ENCODE results near the gene PPP2CA.
"Not testable (repeated sequence)": the region's sequence is repeated elsewhere in the genome, so short reads cannot be mapped to it uniquely, and the experiment has no call there.

The PPP2CA gene

DNA sequence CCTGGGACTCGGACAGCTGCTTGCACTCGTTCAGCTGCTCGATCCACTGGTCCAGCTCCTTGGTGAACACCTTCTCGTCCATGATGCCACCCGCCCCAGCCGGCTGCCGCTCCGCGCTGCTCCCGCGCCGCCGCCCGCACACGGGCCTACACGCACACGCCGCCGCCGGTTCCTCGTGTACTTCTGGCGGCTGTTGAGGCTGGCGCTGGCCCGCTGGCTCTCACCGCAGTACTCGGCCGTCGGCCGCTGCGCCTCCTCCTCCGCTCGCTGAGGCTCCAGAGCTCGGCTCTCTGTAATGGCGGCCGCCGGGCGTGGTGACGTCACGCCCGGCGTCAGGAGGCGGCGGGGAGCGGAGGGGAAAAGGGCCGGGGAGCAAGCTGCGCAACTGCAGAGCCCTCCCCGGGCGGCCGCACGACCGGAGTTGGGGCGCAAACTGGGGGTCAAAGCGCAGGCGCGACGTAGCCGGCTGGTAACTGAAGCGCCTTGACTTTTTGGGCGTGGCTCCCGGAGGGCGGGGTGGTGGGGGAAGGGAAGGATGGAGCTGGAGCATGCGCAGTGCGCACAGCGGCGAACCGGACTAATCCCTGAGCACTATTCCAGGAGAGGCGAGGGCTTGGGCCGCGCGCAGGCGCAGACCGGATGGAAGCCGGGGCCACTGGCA is at the start of gene PPP2CA:
TSS of gene PPP2CA (minus strand) at position 294 of the 661 bp plus-strand sequence. CDS start at position 82, 212 bp downstream.
- DNase-seq (ENCODE audit: low read depth in 2 of 2): peak; percentile 98

DNA sequence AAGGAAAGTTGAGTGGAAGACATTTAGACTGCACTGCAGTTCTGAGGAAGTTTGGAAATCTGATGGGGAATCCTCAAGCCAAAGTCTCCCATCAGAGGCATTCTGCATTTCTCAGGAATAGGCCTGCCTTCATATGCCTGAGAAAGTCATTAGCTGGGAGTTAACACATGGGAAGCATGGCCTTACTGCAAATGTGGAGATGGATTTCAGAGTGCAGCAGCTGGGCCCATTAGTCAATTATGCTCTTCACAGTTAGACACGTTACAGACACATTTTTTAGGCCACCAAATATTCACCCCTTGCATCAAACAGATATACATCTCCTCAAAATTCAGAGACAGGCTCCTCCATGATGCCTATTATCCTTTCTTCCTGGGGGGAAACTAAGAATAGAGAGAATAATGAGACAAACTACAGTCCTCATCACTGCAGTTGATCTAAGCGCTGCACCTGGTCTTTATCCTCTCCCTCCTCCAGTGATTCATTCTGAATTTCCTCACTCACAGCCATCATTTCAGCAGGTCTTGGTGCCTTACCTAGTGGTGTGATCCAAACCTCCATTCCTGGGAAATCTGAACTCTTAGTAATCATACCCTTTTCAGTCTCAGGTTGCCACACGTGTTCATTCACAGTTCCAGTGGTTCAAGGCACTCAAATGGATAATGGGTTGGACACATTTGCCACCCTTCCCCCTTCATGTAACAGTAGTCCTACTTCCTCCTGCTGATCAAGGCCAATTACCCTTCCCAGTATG is 47.9 kb upstream of the PPP2CA start:
- DNase-seq (ENCODE audit: low read depth in 2 of 2): no peak

DNA sequence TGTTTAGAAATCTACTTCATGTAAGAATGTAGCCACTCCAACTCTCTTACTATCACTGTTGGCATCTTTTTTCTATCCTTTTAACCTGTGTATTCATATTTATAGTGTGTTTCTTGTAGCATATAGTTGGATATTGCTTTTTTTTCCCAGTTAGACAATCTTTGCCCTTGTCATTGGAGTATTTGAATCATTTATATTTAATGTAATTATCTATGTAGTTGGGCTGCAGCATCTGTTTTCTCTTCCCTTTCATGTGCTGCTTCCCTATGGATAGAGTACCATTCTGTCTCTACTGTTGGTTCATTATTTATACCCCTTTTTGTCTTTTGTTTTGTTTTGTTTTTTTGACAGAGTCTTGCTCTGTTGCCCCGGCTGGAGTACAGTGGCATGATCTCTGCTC is 45.2 kb upstream of the PPP2CA start:
- no peak for DNase-seq (ENCODE audit: low read depth in 2 of 2)

DNA sequence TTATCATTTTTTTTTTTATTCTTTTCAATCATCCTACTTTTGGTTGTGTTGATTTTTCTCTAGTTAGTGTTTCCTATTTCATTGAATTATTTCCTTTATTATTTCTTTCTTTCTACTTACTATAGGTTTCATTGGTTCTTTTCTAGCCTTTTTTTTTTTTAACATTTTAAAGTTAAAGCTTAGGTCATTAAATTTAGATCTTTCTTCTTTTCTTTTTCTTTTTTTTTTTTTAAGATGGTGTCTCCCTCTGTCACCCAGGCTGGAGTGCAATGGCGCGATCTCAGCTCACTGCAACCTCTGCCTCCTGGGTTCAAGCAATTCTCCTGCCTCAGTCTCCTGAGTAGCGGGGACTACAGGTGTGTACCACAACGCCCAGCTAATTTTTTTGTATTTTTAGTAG is 43.0 kb upstream of the PPP2CA start:
- no peak for DNase-seq (ENCODE audit: low read depth in 2 of 2)

DNA sequence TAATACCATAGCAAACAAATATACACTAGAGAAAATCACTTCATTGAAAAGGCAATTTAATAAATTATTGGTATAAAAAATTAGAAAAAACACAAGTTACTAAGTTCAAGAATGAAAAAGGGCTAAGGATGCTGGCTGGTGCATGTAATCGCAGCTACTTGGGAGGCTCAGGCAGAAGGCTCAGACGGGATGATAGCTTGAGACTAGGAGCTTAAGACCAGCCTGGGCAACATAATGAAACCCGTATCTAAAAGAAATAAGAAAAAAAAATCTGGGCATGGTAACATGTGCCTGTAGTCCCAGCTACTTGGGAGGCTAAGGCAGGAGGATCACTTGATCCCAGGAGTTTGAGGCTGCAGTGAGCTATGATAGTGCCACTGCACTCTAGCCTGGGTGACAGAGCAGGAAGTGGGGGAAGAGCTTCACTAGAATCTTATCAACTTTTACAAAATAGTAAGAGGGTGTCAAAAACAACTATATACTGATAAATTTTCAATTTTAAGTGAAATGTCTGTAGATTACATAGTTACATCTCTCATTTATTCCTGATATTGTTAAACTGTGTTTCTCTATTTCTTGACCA is 42.2 kb upstream of the PPP2CA start:
- DNase-seq (ENCODE audit: low read depth in 2 of 2): no peak

DNA sequence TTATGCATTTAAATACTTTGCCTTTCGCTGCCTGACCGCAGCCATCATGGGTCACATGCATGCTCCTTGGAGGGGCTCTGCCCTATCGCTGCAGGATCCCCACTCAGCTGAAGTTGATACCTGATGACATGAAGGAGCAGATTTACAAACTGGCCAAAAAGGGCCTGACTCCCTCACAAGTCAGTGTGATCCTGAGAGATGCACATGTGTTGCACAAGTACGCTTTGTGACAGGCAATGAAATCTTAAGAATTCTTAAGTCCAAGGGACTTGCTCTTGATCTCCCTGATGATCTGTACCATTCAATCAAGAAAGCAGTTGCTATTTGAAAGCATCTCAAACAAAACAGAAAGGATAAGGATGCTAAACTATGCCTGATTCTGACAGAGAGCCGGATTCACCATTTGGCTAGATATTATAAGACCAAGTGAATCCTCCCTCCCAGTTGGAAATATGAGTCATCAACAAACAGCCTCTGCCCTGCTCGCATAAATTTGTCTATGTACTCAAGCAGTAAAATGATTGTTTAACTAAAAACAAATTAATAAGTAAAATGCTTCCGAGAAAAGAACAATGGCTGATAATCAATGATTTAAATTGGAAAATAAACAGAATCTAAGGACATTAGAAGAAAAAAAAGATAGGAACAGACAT is 41.6 kb upstream of the PPP2CA start:
- DNase-seq (ENCODE audit: low read depth in 2 of 2): no peak

DNA sequence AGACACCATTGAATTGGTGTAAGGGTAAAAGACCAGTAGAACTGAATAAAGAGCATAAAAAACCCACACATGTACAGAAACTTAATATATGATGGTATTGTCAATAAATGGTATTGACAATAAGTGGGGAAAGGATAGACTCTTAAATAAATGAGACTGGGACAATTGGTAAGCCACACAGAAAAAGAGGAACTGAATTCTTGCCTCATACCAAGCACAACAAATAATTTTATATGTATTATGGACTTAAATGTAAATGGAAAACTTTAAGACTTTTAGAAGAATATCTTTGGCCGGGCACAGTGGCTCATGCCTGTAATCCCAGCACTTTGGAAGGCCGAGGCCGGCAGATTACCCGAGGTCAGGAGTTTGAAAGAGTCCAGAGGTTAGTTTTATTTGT is 37.9 kb upstream of the PPP2CA start:
- DNase-seq (ENCODE audit: low read depth in 2 of 2): no peak

DNA sequence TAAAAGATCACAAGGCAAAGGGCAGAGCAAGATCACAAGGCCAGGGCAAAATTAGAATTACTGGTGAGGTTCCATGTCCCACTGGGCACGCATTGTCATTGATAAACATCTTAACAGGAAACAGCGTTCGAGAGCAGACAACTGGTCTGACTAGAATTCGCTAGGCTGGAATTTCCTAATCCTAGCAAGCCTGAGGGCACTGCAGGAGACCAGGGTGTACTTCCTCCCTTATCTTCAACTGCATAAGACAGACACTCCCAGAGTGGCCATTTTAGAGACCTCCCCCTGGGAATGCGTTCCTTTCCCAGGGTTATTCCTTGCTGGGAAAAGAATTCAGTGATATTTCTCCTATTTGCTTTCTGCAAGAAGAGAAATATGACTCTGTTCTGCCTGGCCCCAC is 36.8 kb upstream of the PPP2CA start:
- not testable (repeated sequence) for DNase-seq (ENCODE audit: low read depth in 2 of 2)

DNA sequence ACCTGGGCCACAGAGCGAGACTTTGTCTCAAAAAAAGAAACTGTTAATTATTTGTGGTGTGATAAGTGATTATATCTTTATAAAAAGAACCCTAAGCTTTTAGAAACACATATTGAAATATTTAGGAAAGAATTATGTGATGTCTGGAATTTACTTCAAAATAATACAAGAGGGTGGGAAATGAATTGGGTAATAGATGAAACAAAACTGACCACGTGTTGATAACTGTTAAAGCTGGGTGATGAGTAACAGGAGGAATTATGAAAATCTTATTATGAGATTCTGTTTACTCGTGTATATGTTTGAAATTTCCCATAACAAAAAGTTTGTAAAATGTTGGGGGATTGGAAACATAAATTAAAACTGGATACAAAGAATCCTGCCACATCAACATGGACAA is 33.0 kb upstream of the PPP2CA start:
- no peak for DNase-seq (ENCODE audit: low read depth in 2 of 2)

DNA sequence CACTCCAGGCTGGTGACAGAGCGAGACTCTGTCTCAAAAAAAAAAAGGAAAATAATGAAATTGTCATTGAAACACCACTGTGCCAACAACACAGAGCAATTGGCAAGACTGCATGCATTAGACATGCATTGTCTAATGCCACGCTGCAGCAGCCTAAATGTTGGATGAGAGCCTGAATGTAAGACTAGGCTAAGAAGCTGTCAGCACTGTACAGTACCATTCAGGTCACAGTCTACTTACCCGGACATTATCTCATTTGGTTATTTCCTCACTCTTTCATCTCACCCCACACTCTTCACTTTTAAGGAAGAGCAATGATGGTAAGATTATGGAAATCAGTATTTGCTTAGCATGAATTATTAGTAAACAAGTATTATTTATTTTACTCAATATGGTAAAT is 31.3 kb upstream of the PPP2CA start:
- DNase-seq (ENCODE audit: low read depth in 2 of 2): no peak

DNA sequence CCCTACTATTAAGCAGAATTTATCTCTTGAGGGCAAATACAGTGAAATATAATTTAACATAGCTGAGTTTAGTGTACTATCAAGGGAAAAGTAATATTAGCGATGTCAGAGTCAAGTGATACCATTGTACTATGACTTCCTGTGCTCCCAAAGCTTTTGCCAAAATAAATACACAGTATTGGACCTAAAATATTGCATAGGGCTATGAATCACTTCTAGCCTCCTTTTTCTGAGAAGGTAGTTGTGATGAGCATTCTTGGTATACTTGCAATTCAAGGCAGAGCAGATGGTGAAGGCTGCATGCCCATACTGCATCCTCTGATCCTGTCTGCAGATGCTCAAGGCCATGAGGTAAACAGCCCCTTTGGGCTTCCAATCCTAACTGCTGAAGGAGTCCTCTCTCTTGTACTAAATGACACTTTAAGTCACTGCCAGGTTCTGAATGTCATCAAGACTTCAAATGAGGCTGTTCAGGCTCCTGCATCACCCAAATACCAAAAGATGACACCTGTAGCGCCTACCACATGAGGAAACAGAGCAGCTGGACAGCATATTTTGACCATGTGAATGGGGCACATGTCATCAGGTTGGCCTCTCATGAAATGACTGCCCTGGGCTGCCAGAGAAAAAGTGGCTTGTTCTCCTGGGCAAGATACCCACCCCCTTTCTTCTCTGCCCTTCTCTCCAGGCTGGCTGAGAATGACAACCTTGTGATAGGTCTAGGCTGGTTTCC is 29.7 kb upstream of the PPP2CA start:
- DNase-seq (ENCODE audit: low read depth in 2 of 2): no peak

DNA sequence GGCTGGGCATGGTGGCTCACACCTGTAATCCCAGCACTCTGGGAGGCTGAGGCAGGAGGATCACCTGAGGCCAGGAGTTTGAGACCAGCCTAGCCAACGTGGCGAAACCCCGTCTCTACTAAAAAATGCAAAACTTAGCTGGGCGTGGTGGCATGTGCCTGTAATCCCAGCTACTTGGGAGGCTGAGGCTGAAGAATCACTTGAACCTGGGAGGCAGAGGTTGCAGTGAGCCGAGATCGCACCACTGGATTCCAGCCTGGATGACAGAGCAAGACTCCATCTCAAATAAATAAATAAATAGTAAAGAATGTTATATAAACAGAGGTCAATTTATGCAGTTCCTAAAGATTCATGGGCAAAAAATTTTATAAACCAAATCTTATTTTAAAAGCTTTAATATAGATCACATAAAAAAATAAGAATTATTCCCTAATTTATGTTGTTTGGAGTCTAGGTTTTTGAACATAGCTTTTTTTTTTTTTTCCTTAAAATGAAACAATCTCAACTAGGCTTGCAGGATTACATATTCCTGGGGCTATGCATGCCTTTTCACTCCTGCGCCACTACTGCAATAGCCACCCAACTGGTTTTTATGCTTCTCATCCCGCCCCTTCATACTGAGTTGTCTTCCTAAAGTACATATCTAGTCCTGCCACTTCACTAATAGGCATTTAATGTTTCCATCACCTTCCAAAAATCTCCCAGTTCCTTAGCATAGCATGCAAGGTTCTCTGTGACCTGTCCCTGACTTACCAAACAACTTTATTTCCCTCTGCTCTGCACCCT is 27.7 kb upstream of the PPP2CA start:
- not testable (repeated sequence) for DNase-seq (ENCODE audit: low read depth in 2 of 2)

DNA sequence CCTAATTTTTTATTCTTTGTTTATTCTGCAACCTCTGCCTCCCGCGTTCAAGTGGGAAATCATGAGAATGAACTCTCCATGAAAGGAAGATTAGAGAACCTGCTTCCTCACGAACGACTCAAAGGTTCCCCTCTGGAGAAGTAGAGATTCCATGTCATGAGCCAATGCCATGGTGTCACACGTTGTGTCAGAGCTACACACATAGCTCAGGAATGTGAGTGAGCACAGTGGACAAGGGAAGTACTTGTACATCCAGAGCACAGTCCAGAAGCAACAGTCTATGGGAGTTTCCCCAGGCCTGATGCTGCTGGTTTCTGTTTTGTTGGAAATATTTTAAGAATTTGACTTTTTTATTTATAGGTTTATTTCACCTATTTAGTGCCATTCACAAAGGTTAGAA is 26.8 kb upstream of the PPP2CA start:
- DNase-seq (ENCODE audit: low read depth in 2 of 2): no peak

DNA sequence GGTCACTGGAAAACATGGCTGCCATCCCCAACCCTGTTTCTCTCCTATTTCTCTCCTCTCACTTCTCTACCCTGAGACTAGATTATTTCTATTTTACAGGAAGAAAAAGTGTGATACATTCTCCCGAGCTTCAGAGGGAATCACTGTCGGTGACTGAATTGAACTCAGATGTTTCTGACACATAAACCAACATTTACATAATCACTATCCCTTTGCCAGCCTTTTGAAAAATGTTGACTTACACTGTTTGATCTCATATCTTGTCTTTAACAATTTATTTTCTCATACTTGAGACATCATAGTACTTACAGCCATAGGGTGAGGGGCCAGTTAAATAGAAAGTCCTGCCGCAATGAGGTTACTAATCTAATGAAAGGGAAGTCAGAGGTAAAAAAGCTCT is 25.1 kb upstream of the PPP2CA start:
- DNase-seq (ENCODE audit: low read depth in 2 of 2): no peak

DNA sequence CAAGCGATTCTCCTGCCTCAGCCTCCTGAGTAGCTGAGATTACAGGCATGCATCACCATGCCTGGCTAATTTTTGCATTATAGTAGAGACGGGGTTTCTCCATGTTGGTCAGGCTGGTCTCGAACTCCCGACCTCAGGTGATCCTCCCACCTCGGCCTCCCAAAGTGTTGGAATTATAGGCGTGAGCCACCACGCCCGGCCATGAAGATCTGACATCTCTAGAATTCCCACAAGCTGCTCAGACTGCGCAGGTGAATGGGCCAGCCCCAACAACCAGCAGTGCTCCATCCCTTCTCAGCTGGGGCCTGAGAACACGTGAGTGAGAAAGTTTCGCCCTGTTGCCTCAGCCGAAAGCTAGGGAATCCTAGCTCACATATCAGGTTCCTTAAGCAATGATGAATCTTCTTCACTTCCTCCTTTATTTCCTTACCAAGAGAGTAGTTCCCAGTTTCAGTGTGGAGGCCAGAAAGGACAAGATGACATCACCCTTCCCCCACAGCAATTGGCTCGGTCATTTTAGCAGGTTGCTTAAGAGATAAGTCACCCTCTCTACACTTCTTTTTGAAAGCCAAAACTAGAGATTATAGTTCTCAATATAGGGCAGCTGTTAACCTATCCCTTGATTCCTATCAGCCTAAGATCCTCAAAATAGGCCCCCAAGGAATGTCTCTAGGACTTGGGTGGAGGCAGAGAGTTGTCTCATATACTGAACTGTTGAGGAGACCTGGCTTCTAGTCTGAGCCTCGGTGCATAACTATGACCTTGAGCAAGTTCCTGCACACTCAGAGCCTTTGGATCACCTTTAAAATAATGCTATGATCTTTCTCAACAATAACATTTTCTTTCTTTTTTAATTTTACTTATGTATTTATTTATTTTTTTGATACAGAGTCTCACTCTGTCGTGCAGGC is 23.9 kb upstream of the PPP2CA start:
- no peak for DNase-seq (ENCODE audit: low read depth in 2 of 2)

DNA sequence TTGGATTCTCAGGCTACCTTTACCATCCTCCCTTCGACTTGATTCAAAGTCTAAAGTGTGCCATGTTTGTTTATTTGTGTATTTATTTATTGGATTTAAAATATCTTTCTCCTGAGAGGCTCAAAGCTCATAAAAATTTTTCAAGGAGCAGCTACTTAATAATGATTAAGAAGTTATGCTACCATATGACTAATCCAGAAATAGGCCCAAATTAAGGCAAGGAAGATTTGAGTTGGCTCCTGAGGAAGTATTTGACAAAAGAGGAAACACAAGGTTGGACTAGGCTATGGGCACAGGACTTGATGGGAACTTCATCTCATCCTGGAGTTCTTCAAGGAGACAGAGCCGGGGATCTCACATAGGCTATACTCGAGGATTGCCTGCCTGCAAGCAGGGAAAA is 22.4 kb upstream of the PPP2CA start:
- DNase-seq (ENCODE audit: low read depth in 2 of 2): no peak

DNA sequence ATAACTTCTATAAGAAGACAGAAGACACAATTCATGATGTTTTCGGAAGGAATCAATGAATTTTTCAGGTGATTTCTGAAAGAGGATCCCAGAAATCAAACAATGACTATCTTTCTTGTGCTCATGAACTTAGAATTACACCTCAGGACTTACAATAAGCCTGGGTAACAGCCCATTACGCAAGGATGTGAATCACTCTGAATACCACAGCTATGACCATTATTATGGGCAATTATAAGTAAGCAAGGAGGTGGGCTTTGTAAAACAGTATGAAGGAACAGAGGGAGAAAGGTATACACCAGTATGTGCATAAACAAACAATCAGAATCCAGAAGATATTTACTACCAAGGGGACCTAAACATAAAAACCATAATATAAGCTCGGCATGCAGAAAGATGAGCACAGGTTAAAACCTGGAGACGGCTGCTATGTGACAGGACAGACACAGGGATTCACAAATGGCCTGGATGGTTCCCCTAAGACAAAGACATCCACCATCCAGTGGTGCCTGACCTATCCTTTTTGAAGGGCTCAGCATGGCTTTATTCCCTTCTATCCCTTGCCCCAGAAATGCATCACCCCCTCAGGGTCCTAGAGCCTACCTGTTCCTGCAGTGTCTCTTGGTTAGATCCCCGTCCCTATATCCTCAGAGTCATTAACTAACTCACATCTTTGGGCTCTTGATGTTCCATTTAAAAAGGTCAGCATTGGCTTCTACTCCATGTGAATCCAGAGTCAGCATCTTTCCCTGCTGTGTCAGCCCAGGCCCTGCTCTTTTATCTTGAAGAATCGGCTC is 21.8 kb upstream of the PPP2CA start:
- DNase-seq (ENCODE audit: low read depth in 2 of 2): no peak

DNA sequence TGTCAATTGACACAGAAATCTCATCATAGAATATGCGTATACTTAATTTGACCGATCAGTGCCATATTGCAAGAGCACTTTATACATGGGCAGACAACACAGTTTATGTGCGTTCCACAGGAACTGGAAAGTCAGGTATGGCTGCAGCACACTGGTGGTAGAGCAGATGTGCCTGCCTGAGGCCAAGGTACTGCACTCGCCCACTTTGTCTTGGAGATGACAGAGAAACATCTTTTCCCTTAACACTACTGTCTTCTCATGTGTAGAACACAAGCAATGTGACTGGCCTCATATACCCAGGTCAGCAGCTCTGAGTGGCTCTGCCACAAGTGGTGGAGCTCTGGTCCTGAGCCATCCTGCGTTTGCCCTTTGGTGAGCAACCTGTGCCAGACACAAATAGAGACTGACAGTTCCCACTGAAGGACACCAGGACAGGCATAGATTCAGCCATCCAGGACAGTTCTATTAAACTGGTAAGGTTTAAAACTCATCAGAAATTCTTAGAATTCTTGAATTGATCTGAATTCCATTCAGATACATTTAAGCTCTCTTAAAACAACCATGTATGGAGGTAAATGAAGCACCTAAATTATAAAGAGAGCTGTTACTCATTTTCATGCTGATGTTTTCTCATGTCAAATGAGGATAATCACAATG is 21.0 kb upstream of the PPP2CA start:
- no peak for DNase-seq (ENCODE audit: low read depth in 2 of 2)

DNA sequence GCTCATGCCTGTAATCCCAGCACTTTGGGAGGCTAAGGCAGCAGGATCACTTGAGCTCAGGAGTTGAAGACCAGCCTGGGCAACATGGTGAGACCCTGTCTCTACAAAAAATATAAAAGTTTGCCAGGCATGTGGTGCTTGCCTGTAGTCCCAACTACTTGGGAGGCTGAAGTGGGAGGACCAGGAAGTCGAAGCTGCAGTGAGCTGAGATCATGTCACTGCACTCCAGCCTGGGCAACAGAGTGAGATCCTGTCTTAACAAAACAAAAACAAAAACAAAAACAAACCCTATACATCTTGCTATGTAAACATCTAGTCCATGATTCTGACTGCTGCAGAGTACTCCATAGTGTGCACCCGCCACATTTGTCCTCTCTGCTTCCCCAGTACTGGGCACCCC is 19.8 kb upstream of the PPP2CA start:
- DNase-seq (ENCODE audit: low read depth in 2 of 2): no peak

Measured in stimulated activated CD8-positive, alpha-beta memory T cell treated with anti-CD3 and anti-CD28 coated beads, Interleukin-2, amount 100 ng/mL, for 1 hour (primary cell).